Measurements from ENCODE around the gene UBE3D.
A peak's percentile ranks its signal among the peaks of the same experiment; 100 is the strongest.

UBE3D gene

GRCh38 chr6:83055366-83055964, 10.2 kb downstream of the UBE3D start:
- no peak overlapping the region for H3K27ac ChIP-seq
- TF ChIP-seq ZFX (IDR thresholded peaks at IDR 0.05) (no peak), CTCF (conservative IDR thresholded peaks at IDR 0.05) (peak; percentile 82)

GRCh38 chr6:83053678-83054077, 12.0 kb downstream of the UBE3D start:
- no peak overlapping the region for H3K27ac ChIP-seq
- TF ChIP-seq CTCF (conservative IDR thresholded peaks at IDR 0.05): no peak
- TF ChIP-seq ZFX (IDR thresholded peaks at IDR 0.05): no peak

- TF ChIP-seq CTCF (conservative IDR thresholded peaks at IDR 0.05) (no peak), ZFX (IDR thresholded peaks at IDR 0.05) (no peak)
- no peak overlapping the region for H3K27ac ChIP-seq
These were observed 14.1 kb downstream of the UBE3D start for GRCh38 chr6:83051377-83052172.

- no peak overlapping the region for H3K27ac ChIP-seq
These were observed 18.4 kb downstream of the UBE3D start for GRCh38 chr6:83047065-83047754.

GRCh38 chr6:83044091-83044768, 21.4 kb downstream of the UBE3D start:
- TF ChIP-seq ZFX (IDR thresholded peaks at IDR 0.05) (no peak), CTCF (conservative IDR thresholded peaks at IDR 0.05) (no peak)
- H3K27ac ChIP-seq: no peak overlapping the region

More at GRCh38 chr6:83047065-83047754, 18.4 kb downstream of the UBE3D start:
- TF ChIP-seq ZFX (IDR thresholded peaks at IDR 0.05): no peak
- TF ChIP-seq CTCF (conservative IDR thresholded peaks at IDR 0.05): no peak

GRCh38 chr6:83042467-83043053, 23.1 kb downstream of the UBE3D start:
- TF ChIP-seq CTCF (conservative IDR thresholded peaks at IDR 0.05) (no peak), ZFX (IDR thresholded peaks at IDR 0.05) (no peak)
- H3K27ac ChIP-seq: no peak overlapping the region
